ENCODE measurements around the gene NCK1.

DNA sequence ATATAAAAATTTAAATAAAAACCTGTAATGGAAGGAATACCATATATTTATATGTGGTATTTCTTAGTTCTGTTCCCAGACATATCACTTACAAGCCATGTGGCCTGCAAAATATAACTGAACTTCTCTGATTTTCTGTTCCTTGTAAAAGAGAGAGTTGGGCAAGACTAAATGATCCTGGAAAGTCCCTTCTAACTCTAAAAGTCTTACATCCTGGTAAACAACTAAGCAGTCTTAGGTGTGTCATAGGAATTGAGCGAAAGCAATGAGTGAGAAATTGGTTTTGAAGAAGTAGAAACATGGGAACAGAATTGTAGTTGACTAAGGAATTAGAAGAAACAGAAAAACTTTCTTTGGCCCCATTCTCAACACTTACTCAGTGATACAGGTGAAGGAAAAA lies 70.5 kb downstream of the NCK1 start:
- TF ChIP-seq CHD2 (IDR thresholded peaks at IDR 0.05; ENCODE audit: low read length, partially characterized antibody) (no peak), POLR2A (IDR thresholded peaks at IDR 0.05; ENCODE audit: low read length) (no peak), JUNB (IDR thresholded peaks at IDR 0.05) (no peak), RAD21 (conservative IDR thresholded peaks at IDR 0.05 in 1 of 2, IDR thresholded peaks at IDR 0.05 in 1 of 2) (no peak), EHMT2 (IDR thresholded peaks at IDR 0.05; ENCODE audit: low read depth) (no peak)
- TF ChIP-seq, protein P1, sequence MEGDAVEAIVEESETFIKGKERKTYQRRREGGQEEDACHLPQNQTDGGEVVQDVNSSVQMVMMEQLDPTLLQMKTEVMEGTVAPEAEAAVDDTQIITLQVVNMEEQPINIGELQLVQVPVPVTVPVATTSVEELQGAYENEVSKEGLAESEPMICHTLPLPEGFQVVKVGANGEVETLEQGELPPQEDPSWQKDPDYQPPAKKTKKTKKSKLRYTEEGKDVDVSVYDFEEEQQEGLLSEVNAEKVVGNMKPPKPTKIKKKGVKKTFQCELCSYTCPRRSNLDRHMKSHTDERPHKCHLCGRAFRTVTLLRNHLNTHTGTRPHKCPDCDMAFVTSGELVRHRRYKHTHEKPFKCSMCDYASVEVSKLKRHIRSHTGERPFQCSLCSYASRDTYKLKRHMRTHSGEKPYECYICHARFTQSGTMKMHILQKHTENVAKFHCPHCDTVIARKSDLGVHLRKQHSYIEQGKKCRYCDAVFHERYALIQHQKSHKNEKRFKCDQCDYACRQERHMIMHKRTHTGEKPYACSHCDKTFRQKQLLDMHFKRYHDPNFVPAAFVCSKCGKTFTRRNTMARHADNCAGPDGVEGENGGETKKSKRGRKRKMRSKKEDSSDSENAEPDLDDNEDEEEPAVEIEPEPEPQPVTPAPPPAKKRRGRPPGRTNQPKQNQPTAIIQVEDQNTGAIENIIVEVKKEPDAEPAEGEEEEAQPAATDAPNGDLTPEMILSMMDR (IDR thresholded peaks at IDR 0.05): no peak

All from A549 (cell line).